Type B pancreatic cell (in vitro differentiated cells): ENCODE measurements around the gene NAALADL1. TPM values are rescaled to one million over a fixed set of nuclear protein-coding genes. Genes with fewer than 3 reads are reported as not detected.
"Not testable (repeated sequence)": the region's sequence is repeated elsewhere in the genome, so short reads cannot be mapped to it uniquely, and the experiment has no call there.

Experiments
- DNase-seq: peaks from one replicate; pipeline ENCODE4 v3.0.0; 2021; ENCODE audit warnings: mixed read lengths; ENCODE audit not compliant: unreplicated experiment; ENCODE audit errors: extremely low spot score
- H3K27ac Mint-ChIP-seq: 2 replicates; pipeline ENCODE4 v1.8.0; 2021; ENCODE audit warnings: mild to moderate bottlenecking, mixed read lengths
- H3K27me3 Mint-ChIP-seq: 2 replicates; pipeline ENCODE4 v1.8.0; 2021; ENCODE audit warnings: mixed read lengths
- H3K36me3 Mint-ChIP-seq: 2 replicates; pipeline ENCODE4 v1.8.0; 2021; ENCODE audit warnings: mixed read lengths
- H3K4me1 Mint-ChIP-seq: one replicate; pipeline ENCODE4 v1.8.0; 2021; ENCODE audit warnings: mixed read lengths; ENCODE audit not compliant: unreplicated experiment
- H3K4me3 Mint-ChIP-seq: 2 replicates; pipeline ENCODE4 v1.8.0; 2021; ENCODE audit warnings: mild to moderate bottlenecking, mixed read lengths
- H3K9me3 Mint-ChIP-seq: 2 replicates; pipeline ENCODE4 v1.8.0; 2021; ENCODE audit warnings: mixed read lengths
- CTCF ChIP-seq: fragments of 200-600 bp; sonication (generic); conservative IDR thresholded peaks from 2 replicates; pipeline ENCODE4 v1.5.0; 2021; ENCODE audit warnings: antibody characterized with exemption, mild to moderate bottlenecking
- total RNA-seq: library from RNA; stranded (reverse); gene quantifications from 2 replicates; pipeline ENCODE4 v1.2.1, GENCODE V29; 2021; ENCODE audit warnings: low replicate concordance

The NAALADL1 gene
- total RNA-seq, 1 donor from 2014 or later, result 1.2 TPM

GRCh38 chr11:65008873-65009272 lies 49.5 kb downstream of the NAALADL1 start:
- Mint-ChIP-seq H3K4me1 (peaks cover 6% of the 10 kb centered on the region), H3K36me3 (no peaks in the 10 kb centered on the region), H3K27me3 (no peaks in the 10 kb centered on the region), H3K4me3 (no peak overlapping the region), H3K9me3 (no peaks in the 10 kb centered on the region), H3K27ac (no peak overlapping the region)
- DNase-seq, result no peak
- TF ChIP-seq CTCF, result no peak

- Mint-ChIP-seq H3K36me3 (no peaks in the 10 kb centered on the region), H3K27ac (no peak overlapping the region), H3K9me3 (no peaks in the 10 kb centered on the region), H3K4me3 (no peak overlapping the region), H3K27me3 (no peaks in the 10 kb centered on the region), H3K4me1 (peaks cover 1% of the 10 kb centered on the region)
- no peak for DNase-seq
- TF ChIP-seq CTCF, result no peak
These were observed 50.3 kb downstream of the NAALADL1 start for GRCh38 chr11:65008016-65008415.

- not testable (repeated sequence) for H3K27ac Mint-ChIP-seq, DNase-seq, H3K36me3 Mint-ChIP-seq, H3K9me3 Mint-ChIP-seq, H3K4me3 Mint-ChIP-seq, H3K4me1 Mint-ChIP-seq, H3K27me3 Mint-ChIP-seq
These were observed 54.4 kb downstream of the NAALADL1 start for GRCh38 chr11:65003968-65004367.

- Mint-ChIP-seq H3K9me3 (no peaks in the 10 kb centered on the region), H3K27me3 (no peaks in the 10 kb centered on the region), H3K36me3 (no peaks in the 10 kb centered on the region), H3K4me3 (no peak overlapping the region), H3K27ac (no peak overlapping the region), H3K4me1 (peaks cover 5% of the 10 kb centered on the region)
- no peak for TF ChIP-seq CTCF
- DNase-seq, result no peak
These were observed 55.1 kb downstream of the NAALADL1 start for GRCh38 chr11:65003282-65003681.

GRCh38 chr11:65002706-65003105 lies 55.6 kb downstream of the NAALADL1 start:
- H3K27ac Mint-ChIP-seq, result no peak overlapping the region
- H3K27me3 Mint-ChIP-seq, result no peaks in the 10 kb centered on the region
- no peaks in the 10 kb centered on the region for H3K36me3 Mint-ChIP-seq
- H3K4me3 Mint-ChIP-seq, result no peak overlapping the region
- no peaks in the 10 kb centered on the region for H3K9me3 Mint-ChIP-seq
- DNase-seq, result no peak
- peaks cover 7% of the 10 kb centered on the region for H3K4me1 Mint-ChIP-seq
- TF ChIP-seq CTCF, result no peak

GRCh38 chr11:64999478-64999877 lies 58.9 kb downstream of the NAALADL1 start:
- Mint-ChIP-seq H3K27me3 (no peaks in the 10 kb centered on the region), H3K27ac (no peak overlapping the region), H3K36me3 (no peaks in the 10 kb centered on the region), H3K4me1 (peaks cover 11% of the 10 kb centered on the region), H3K9me3 (no peaks in the 10 kb centered on the region), H3K4me3 (no peak overlapping the region)
- TF ChIP-seq CTCF, result no peak
- no peak for DNase-seq
